ENCODE results near the gene CYTH2. TPM values are rescaled to one million over a fixed set of nuclear protein-coding genes. Genes with fewer than 3 reads are reported as not detected.
A peak's percentile ranks its signal among the peaks of the same experiment; 100 is the strongest.

CYTH2 gene
- total RNA-seq, 4 donors from 2014 or later = 91.6 to 232 (median 139) TPM

DNA sequence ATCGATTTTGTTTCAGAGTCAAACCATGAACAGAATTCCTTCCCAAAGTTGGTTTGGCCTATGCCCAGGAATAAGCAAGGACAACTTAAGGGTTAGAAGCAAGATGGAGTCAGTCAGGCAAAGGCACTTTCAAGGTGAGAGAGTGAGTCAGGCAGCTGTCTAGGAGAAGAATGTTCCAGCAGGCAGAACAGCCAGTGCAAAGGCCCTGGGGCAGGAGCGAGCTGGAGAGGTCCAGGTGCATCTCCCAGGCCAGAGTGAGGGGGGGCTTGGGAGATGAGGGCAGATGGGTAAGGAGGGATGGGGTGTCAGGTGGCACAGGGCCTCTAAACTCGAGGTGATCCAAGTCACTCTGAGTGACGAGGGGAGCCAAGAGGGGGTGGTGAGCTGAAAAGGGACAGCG lies 32.6 kb upstream of the CYTH2 start:
- no peaks in the 10 kb centered on the region for H3K9me3 ChIP-seq
- no peak overlapping the region for H3K27ac ChIP-seq
- intact Hi-C loops (cut with DNase I) = no loop called here
- TF ChIP-seq CTCF (IDR thresholded peaks at IDR 0.05) = no peak
- no peak for TF ChIP-seq POLR2A (IDR thresholded peaks at IDR 0.05)
- no peaks in the 10 kb centered on the region for H3K4me1 ChIP-seq
- H3K4me3 ChIP-seq (replicated peaks in 1 of 3) = no peak overlapping the region
- WGBS, 2 donors = 88 to 92% methylated on average over 5 of the region's 5 CpGs
- DNase-seq = no peak
- H3K36me3 ChIP-seq = no peaks in the 10 kb centered on the region
- H3K27me3 ChIP-seq = no peaks in the 10 kb centered on the region

- no peak for DNase-seq
- WGBS, 2 donors = 91 to 93% methylated on average over 17 to 20 of the region's 20 CpGs
- Histone ChIP-seq H3K4me1 (peaks cover 18% of the 10 kb centered on the region in 2 donors), H3K4me3 (replicated peaks in 1 of 3) (no peak overlapping the region), H3K36me3 (no peaks in the 10 kb centered on the region), H3K27ac (no peak overlapping the region), H3K27me3 (no peaks in the 10 kb centered on the region), H3K9me3 (no peaks in the 10 kb centered on the region)
- intact Hi-C loops (cut with DNase I) = loop anchor here (10.0 kb wide), 1 partner anchor 47 kb away; the partner anchor contains the start of genes GRIN2D and KDELR1
- no peak for TF ChIP-seq CTCF (IDR thresholded peaks at IDR 0.05)
- TF ChIP-seq POLR2A (IDR thresholded peaks at IDR 0.05) = no peak
Observed at GRCh38 chr19:48441360-48442050, 27.7 kb upstream of the CYTH2 start.

- intact Hi-C loops (cut with DNase I) = loop anchor here (10.0 kb wide), 1 partner anchor 48 kb away; the partner anchor contains the start of genes GRIN2D and KDELR1
- H3K36me3 ChIP-seq = peaks cover 0 to under 1% of the 10 kb centered on the region in 2 donors
- TF ChIP-seq CTCF (IDR thresholded peaks at IDR 0.05) (no peak), POLR2A (IDR thresholded peaks at IDR 0.05) (no peak)
- no peak overlapping the region for H3K4me3 ChIP-seq (replicated peaks in 1 of 3)
- H3K27ac ChIP-seq = no peak overlapping the region
- no peaks in the 10 kb centered on the region for H3K9me3 ChIP-seq
- H3K4me1 ChIP-seq = peaks cover 19 to 20% of the 10 kb centered on the region in 2 donors
- DNase-seq = no peak
- H3K27me3 ChIP-seq = no peaks in the 10 kb centered on the region
- 64 to 75% methylated on average over 21 to 41 of the region's 94 CpGs for WGBS, 2 donors
Observed at GRCh38 chr19:48442116-48443035, 26.8 kb upstream of the CYTH2 start.

DNA sequence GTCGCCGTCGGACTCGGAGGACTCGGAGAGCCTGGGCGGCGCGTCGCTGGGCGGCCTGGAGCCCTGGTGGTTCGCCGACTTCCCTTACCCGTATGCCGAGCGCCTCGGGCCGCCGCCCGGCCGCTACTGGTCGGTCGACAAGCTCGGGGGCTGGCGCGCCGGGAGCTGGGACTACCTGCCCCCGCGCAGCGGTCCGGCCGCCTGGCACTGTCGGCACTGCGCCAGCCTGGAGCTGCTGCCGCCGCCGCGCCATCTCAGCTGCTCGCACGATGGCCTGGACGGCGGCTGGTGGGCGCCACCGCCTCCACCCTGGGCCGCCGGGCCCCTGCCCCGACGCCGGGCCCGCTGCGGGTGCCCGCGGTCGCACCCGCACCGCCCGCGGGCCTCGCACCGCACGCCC lies 25.9 kb upstream of the CYTH2 start:
- Histone ChIP-seq H3K4me1 (peaks cover 19 to 20% of the 10 kb centered on the region in 2 donors), H3K27ac (no peak overlapping the region), H3K4me3 (replicated peaks in 1 of 3) (peak overlapping the region in 1 of 3 donors; percentile 38), H3K27me3 (no peaks in the 10 kb centered on the region), H3K9me3 (no peaks in the 10 kb centered on the region), H3K36me3 (peaks cover 5 to 9% of the 10 kb centered on the region in 2 donors)
- peak; percentile 52 to 59 for DNase-seq
- intact Hi-C loops (cut with DNase I) = loop anchor here (10.0 kb wide), 1 partner anchor 48 kb away; the partner anchor contains the start of genes GRIN2D and KDELR1
- TF ChIP-seq CTCF (IDR thresholded peaks at IDR 0.05) (no peak), POLR2A (IDR thresholded peaks at IDR 0.05) (no peak)
- 4 to 25% methylated on average over 28 to 43 of the region's 60 CpGs for WGBS, 2 donors
